K562 (cell line): ENCODE data around the gene LCE1D.

Experiments used
- ATF4 ChIP-seq: fragments of 450-650 bp; formaldehyde crosslinking; IDR thresholded peaks from 2 replicates; pipeline ENCODE4 v1.4.0; 2022; ENCODE audit warnings: mild to moderate bottlenecking, moderate library complexity
- CREB1 ChIP-seq, 2 experiments: sonication (generic) in 1 of 2; formaldehyde crosslinking in 1 of 2; IDR thresholded peaks; 2 replicates each; pipeline versions ENCODE4 v1.6.1 to v1.8.0; 2012 to 2022; ENCODE audit warnings: inconsistent platforms in 1 of 2, mild to moderate bottlenecking in 1 of 2, missing genetic modification reagents in 1 of 2, moderate library complexity in 1 of 2
- ELK1 ChIP-seq: sonication (generic); formaldehyde crosslinking; IDR thresholded peaks from 2 replicates; pipeline ENCODE4 v1.8.1; 2022; ENCODE audit warnings: missing genetic modification reagents
- JUN ChIP-seq, 2 experiments: sonication (generic) in 1 of 2; formaldehyde crosslinking in 1 of 2; IDR thresholded peaks; 2 replicates each; pipeline versions ENCODE4 v1.6.1 to v1.8.0; 2012 to 2022; ENCODE audit warnings: borderline replicate concordance in 2 of 2, mild to moderate bottlenecking in 2 of 2, improper control_type of control experiment in 1 of 2, low read depth in 1 of 2, low read length in 1 of 2, missing genetic modification reagents in 1 of 2
- KDM4B ChIP-seq, 2 experiments: fragments of 450-650 bp in 1 of 2; sonication (generic) in 1 of 2; IDR thresholded peaks; 2 replicates each; pipeline ENCODE4 v1.6.1; 2016 to 2017; ENCODE audit warnings: borderline replicate concordance in 2 of 2, antibody characterized with exemption in 1 of 2, low read depth in 1 of 2, mild to moderate bottlenecking in 1 of 2
- PHF8 ChIP-seq: fragments of 200-600 bp; sonication (generic); IDR thresholded peaks from 2 replicates; pipeline ENCODE4 v1.6.1; 2012; ENCODE audit warnings: mixed run types, mild to moderate bottlenecking, inconsistent platforms, low read length, moderate library complexity, borderline replicate concordance
- RAD21 ChIP-seq, 2 experiments: fragments of 250-450 bp in 1 of 2; fragments of 450-650 bp in 1 of 2; sonication (Bioruptor Pico) in 1 of 2; formaldehyde crosslinking in 1 of 2; IDR thresholded peaks in 1 of 2; conservative IDR thresholded peaks in 1 of 2; 2 replicates each; pipeline versions ENCODE4 v1.4.0 to v1.8.0; 2020 to 2022; ENCODE audit warnings: mild to moderate bottlenecking in 2 of 2, moderate library complexity in 1 of 2
- RHOXF2B ChIP-seq: fragments of 250-450 bp; sonication (Bioruptor Pico); conservative IDR thresholded peaks from 2 replicates; pipeline ENCODE4 v1.5.1; 2021

GRCh38 chr1:152758636-152759035, 37.9 kb upstream of the LCE1D start:
- TF ChIP-seq ATF4 (CRISPR knock-in tag): no peak
- TF ChIP-seq PHF8: no peak
- no peak for TF ChIP-seq KDM4B (IDR thresholded peaks at IDR 0.05; ENCODE audit: borderline replicate concordance in 2 of 2, low read depth in 1 of 2)
- no peak for TF ChIP-seq RHOXF2B (CRISPR knock-in tag)
- TF ChIP-seq CREB1 (IDR thresholded peaks at IDR 0.05): no peak
- no peak for TF ChIP-seq CREB1 (CRISPR knock-in tag; IDR thresholded peaks at IDR 0.05)
- no peak for TF ChIP-seq JUN (IDR thresholded peaks at IDR 0.05; ENCODE audit: borderline replicate concordance, low read depth, low read length)
- no peak for TF ChIP-seq JUN (CRISPR knock-in tag; IDR thresholded peaks at IDR 0.05; ENCODE audit: borderline replicate concordance)
- no peak for TF ChIP-seq RAD21 (CRISPR knock-in tag; conservative IDR thresholded peaks at IDR 0.05 in 1 of 2, IDR thresholded peaks at IDR 0.05 in 1 of 2)
- no peak for TF ChIP-seq ELK1 (CRISPR knock-in tag)
